22Rv1 (cell line): Measurements from ENCODE around the gene FRMD1.

Experiments
- ZFX ChIP-seq: fragments of 450-650 bp; IDR thresholded peaks from 2 replicates; pipeline ENCODE4 v1.6.1; 2017; ENCODE audit warnings: antibody characterized with exemption, borderline replicate concordance
- TF ChIP-seq, protein P1 (sequence below): fragments of 450-650 bp; IDR thresholded peaks from 2 replicates; pipeline ENCODE4 v1.5.1; 2017; ENCODE audit warnings: mild to moderate bottlenecking

- TF ChIP-seq ZFX, result no peak
- TF ChIP-seq, protein P1, sequence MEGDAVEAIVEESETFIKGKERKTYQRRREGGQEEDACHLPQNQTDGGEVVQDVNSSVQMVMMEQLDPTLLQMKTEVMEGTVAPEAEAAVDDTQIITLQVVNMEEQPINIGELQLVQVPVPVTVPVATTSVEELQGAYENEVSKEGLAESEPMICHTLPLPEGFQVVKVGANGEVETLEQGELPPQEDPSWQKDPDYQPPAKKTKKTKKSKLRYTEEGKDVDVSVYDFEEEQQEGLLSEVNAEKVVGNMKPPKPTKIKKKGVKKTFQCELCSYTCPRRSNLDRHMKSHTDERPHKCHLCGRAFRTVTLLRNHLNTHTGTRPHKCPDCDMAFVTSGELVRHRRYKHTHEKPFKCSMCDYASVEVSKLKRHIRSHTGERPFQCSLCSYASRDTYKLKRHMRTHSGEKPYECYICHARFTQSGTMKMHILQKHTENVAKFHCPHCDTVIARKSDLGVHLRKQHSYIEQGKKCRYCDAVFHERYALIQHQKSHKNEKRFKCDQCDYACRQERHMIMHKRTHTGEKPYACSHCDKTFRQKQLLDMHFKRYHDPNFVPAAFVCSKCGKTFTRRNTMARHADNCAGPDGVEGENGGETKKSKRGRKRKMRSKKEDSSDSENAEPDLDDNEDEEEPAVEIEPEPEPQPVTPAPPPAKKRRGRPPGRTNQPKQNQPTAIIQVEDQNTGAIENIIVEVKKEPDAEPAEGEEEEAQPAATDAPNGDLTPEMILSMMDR, result no peak
Observed at GRCh38 chr6:168025831-168026710, 52.9 kb downstream of the FRMD1 start.
